ENCODE results near the gene CD84. TPM values are rescaled to one million over a fixed set of nuclear protein-coding genes. Genes with fewer than 3 reads are reported as not detected.

CD84 gene
- polyA plus RNA-seq, 1 donor (not counting 4 experiments of a cell fraction or from before 2014, with no cell fraction given), result not detected

- Histone ChIP-seq H3K27me3 (ENCODE audit: control insufficient read depth, extremely low read depth, insufficient read depth, low read length) (no peaks in the 10 kb centered on the region), H3K9me3 (ENCODE audit: control insufficient read depth, low read depth, low read length) (no peaks in the 10 kb centered on the region), H3K4me1 (ENCODE audit: control insufficient read depth, extremely low read depth, insufficient read depth, low read length) (no peaks in the 10 kb centered on the region), H3K9me1 (ENCODE audit: control insufficient read depth, extremely low read depth, insufficient read depth, low read length) (no peaks in the 10 kb centered on the region), H4K20me1 (ENCODE audit: control insufficient read depth, extremely low read depth, insufficient read depth, low read length) (no peaks in the 10 kb centered on the region), H2AFZ (ENCODE audit: control insufficient read depth, low read length) (no peak overlapping the region), H3K36me3 (ENCODE audit: control insufficient read depth in 2 of 2, extremely low read depth in 1 of 2, insufficient read depth in 2 of 2, low read length in 2 of 2) (no peaks in the 10 kb centered on the region), H3K4me3 (ENCODE audit: control insufficient read depth in 2 of 3, extremely low read depth in 1 of 3, insufficient read depth in 2 of 3, low read depth in 1 of 3, low read length in 3 of 3) (no peak overlapping the region), H3K27ac (ENCODE audit: control insufficient read depth, insufficient read depth, low read length) (no peak overlapping the region), H3K9ac (ENCODE audit: control insufficient read depth, extremely low read depth, insufficient read depth, low read length) (no peak overlapping the region), H3K79me2 (ENCODE audit: control insufficient read depth, insufficient read depth, low read length) (no peaks in the 10 kb centered on the region), H3K4me2 (ENCODE audit: control insufficient read depth, extremely low read depth, insufficient read depth, low read depth, low read length) (no peak overlapping the region)
- FAIRE-seq (no peak), DNase-seq (ENCODE audit: low read depth, low spot score) (no peak)
- TF ChIP-seq EZH2 (IDR thresholded peaks at IDR 0.05; ENCODE audit: low read length), result no peak
- TF ChIP-seq CTCF (optimal IDR thresholded peaks at IDR 0.05 in 1 of 3, IDR thresholded peaks at IDR 0.05 in 1 of 3, conservative IDR thresholded peaks at IDR 0.05 in 1 of 3; ENCODE audit: extremely low read depth in 1 of 3, insufficient read depth in 2 of 3, low read length in 3 of 3), result no peak
- dilution Hi-C loops (cut with MboI; ENCODE audit: extremely low pct_ligation_motif_present, low sequenced_read_pairs), result no loop called here
Measured at GRCh38 chr1:160577671-160578070, 1.6 kb downstream of the CD84 start.

DNA sequence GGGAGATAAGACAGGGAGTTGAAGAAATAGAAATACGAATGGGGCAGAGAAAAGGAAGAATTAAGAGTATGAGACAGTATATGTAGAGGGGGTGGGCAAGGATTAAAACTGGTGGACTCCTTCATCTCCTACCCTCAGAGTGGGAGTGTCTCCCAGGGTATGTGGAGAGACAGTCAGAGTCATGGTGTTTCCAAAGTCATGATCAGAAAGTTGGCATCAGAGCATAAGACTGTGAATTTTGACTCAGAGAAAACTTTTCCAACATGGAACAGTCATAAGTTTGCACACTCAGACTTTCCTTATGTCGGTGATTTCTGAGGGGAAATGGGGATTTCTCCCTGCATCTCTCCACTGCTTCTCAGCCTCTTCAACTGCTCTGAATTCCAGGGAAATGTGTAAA is 2.4 kb downstream of the CD84 start:
- no peaks in the 10 kb centered on the region for H3K36me3 ChIP-seq (ENCODE audit: control insufficient read depth in 2 of 2, extremely low read depth in 1 of 2, insufficient read depth in 2 of 2, low read length in 2 of 2)
- H3K27ac ChIP-seq (ENCODE audit: control insufficient read depth, insufficient read depth, low read length), result no peak overlapping the region
- FAIRE-seq (no peak), DNase-seq (ENCODE audit: low read depth, low spot score) (no peak)
- TF ChIP-seq EZH2 (IDR thresholded peaks at IDR 0.05; ENCODE audit: low read length) (no peak), CTCF (optimal IDR thresholded peaks at IDR 0.05 in 1 of 3, IDR thresholded peaks at IDR 0.05 in 1 of 3, conservative IDR thresholded peaks at IDR 0.05 in 1 of 3; ENCODE audit: extremely low read depth in 1 of 3, insufficient read depth in 2 of 3, low read length in 3 of 3) (no peak)
- no peaks in the 10 kb centered on the region for H3K27me3 ChIP-seq (ENCODE audit: control insufficient read depth, extremely low read depth, insufficient read depth, low read length)
- no peaks in the 10 kb centered on the region for H4K20me1 ChIP-seq (ENCODE audit: control insufficient read depth, extremely low read depth, insufficient read depth, low read length)
- no peak overlapping the region for H3K4me2 ChIP-seq (ENCODE audit: control insufficient read depth, extremely low read depth, insufficient read depth, low read depth, low read length)
- no peaks in the 10 kb centered on the region for H3K4me1 ChIP-seq (ENCODE audit: control insufficient read depth, extremely low read depth, insufficient read depth, low read length)
- H3K79me2 ChIP-seq (ENCODE audit: control insufficient read depth, insufficient read depth, low read length), result no peaks in the 10 kb centered on the region
- H2AFZ ChIP-seq (ENCODE audit: control insufficient read depth, low read length), result no peak overlapping the region
- H3K9me3 ChIP-seq (ENCODE audit: control insufficient read depth, low read depth, low read length), result no peaks in the 10 kb centered on the region
- no peak overlapping the region for H3K9ac ChIP-seq (ENCODE audit: control insufficient read depth, extremely low read depth, insufficient read depth, low read length)
- H3K4me3 ChIP-seq (ENCODE audit: control insufficient read depth in 2 of 3, extremely low read depth in 1 of 3, insufficient read depth in 2 of 3, low read depth in 1 of 3, low read length in 3 of 3), result no peak overlapping the region
- dilution Hi-C loops (cut with MboI; ENCODE audit: extremely low pct_ligation_motif_present, low sequenced_read_pairs), result no loop called here
- H3K9me1 ChIP-seq (ENCODE audit: control insufficient read depth, extremely low read depth, insufficient read depth, low read length), result no peaks in the 10 kb centered on the region
